Measurements from ENCODE around the gene ATG9B. TPM values are rescaled to one million over a fixed set of nuclear protein-coding genes. Genes with fewer than 3 reads are reported as not detected.
"Not testable (repeated sequence)": the region's sequence is repeated elsewhere in the genome, so short reads cannot be mapped to it uniquely, and the experiment has no call there.

ATG9B gene
- total RNA-seq, 1 experiment from 2014 or later = 0.98 TPM

DNA sequence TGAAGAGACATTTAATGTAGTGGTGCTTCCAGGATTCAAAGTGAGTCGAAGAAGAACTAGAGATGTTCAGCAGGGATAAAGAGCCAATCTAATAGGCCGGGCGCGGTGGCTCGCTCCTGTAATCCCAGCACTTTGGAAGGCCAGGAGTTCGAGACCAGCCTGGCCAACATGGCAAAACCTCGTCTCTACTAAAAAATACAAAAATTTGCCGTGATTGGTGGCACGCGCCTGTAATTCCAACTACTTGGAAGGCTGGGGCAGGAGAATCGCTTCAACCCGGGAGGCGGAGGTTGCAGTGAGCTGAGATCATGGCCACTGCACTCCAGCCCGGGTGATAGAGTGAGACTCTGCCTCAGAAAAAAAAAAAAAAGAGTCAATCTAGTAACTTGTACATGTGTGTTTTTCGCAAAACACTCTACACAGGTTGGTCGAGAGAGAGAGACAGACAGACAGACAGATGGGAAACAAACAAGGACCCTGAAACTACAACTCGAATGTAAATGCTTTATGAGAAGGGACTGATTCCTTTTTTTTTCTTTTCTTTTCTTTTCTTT, 4.7 kb upstream of the ATG9B start:
- Histone ChIP-seq H3K27ac (ENCODE audit: low read length) (peak overlapping the region; percentile 90), H3K9me3 (ENCODE audit: control insufficient read depth, insufficient read depth, low read depth, low read length) (no peaks in the 10 kb centered on the region), H3K36me3 (ENCODE audit: control insufficient read depth, insufficient read depth, low read length) (no peaks in the 10 kb centered on the region), H3K27me3 (ENCODE audit: control insufficient read depth, insufficient read depth, low read length) (no peaks in the 10 kb centered on the region), H3K4me3 (ENCODE audit: low read depth in 2 of 2, low read length in 2 of 2) (peak overlapping the region; percentile 73 to 79), H3K4me1 (ENCODE audit: control insufficient read depth, insufficient read depth, low read length) (no peaks in the 10 kb centered on the region; the same call in none of the 2 replicates)
- no peak for ATAC-seq
- no peak for DNase-seq (ENCODE audit: low read depth, low spot score)
- no TSS peak for BruUV-seq (replicated peaks)
- TF ChIP-seq SIN3A (IDR thresholded peaks at IDR 0.05; ENCODE audit: borderline replicate concordance, insufficient read depth, low read depth, low read length) = no peak
- TF ChIP-seq, protein P1, sequence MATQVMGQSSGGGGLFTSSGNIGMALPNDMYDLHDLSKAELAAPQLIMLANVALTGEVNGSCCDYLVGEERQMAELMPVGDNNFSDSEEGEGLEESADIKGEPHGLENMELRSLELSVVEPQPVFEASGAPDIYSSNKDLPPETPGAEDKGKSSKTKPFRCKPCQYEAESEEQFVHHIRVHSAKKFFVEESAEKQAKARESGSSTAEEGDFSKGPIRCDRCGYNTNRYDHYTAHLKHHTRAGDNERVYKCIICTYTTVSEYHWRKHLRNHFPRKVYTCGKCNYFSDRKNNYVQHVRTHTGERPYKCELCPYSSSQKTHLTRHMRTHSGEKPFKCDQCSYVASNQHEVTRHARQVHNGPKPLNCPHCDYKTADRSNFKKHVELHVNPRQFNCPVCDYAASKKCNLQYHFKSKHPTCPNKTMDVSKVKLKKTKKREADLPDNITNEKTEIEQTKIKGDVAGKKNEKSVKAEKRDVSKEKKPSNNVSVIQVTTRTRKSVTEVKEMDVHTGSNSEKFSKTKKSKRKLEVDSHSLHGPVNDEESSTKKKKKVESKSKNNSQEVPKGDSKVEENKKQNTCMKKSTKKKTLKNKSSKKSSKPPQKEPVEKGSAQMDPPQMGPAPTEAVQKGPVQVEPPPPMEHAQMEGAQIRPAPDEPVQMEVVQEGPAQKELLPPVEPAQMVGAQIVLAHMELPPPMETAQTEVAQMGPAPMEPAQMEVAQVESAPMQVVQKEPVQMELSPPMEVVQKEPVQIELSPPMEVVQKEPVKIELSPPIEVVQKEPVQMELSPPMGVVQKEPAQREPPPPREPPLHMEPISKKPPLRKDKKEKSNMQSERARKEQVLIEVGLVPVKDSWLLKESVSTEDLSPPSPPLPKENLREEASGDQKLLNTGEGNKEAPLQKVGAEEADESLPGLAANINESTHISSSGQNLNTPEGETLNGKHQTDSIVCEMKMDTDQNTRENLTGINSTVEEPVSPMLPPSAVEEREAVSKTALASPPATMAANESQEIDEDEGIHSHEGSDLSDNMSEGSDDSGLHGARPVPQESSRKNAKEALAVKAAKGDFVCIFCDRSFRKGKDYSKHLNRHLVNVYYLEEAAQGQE (IDR thresholded peaks at IDR 0.05; ENCODE audit: insufficient read depth in 1 of 2, low read depth in 2 of 2, low read length in 1 of 2) = no peak
- TF ChIP-seq POLR2AphosphoS5 (IDR thresholded peaks at IDR 0.05; ENCODE audit: low read depth, low read length) = no peak
- no peak for TF ChIP-seq TCF7L2 (IDR thresholded peaks at IDR 0.05; ENCODE audit: low read depth, low read length)
- TF ChIP-seq, protein P2, sequence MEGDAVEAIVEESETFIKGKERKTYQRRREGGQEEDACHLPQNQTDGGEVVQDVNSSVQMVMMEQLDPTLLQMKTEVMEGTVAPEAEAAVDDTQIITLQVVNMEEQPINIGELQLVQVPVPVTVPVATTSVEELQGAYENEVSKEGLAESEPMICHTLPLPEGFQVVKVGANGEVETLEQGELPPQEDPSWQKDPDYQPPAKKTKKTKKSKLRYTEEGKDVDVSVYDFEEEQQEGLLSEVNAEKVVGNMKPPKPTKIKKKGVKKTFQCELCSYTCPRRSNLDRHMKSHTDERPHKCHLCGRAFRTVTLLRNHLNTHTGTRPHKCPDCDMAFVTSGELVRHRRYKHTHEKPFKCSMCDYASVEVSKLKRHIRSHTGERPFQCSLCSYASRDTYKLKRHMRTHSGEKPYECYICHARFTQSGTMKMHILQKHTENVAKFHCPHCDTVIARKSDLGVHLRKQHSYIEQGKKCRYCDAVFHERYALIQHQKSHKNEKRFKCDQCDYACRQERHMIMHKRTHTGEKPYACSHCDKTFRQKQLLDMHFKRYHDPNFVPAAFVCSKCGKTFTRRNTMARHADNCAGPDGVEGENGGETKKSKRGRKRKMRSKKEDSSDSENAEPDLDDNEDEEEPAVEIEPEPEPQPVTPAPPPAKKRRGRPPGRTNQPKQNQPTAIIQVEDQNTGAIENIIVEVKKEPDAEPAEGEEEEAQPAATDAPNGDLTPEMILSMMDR (IDR thresholded peaks at IDR 0.05) = no peak
- intact Hi-C loops (cut with micrococcal nuclease; ENCODE audit: unreplicated experiment) (no loop called here), in situ Hi-C loops (cut with HindIII; ENCODE audit: low pct_unique_long_range_greater_than_20kb, low sequenced_read_pairs) (no loop called here)
- POLR2A ChIA-PET = interaction anchor here (0.7 kb wide), 1 partner anchor 32 kb away, joined by 4 read pairs; no protein-coding TSS in a partner anchor
- CTCF ChIA-PET = interaction anchor here (0.5 to 1.5 kb wide), 4 partner anchors 37 to 85 kb away, joined by 3 to 7 read pairs (median 3); no protein-coding TSS in a partner anchor

DNA sequence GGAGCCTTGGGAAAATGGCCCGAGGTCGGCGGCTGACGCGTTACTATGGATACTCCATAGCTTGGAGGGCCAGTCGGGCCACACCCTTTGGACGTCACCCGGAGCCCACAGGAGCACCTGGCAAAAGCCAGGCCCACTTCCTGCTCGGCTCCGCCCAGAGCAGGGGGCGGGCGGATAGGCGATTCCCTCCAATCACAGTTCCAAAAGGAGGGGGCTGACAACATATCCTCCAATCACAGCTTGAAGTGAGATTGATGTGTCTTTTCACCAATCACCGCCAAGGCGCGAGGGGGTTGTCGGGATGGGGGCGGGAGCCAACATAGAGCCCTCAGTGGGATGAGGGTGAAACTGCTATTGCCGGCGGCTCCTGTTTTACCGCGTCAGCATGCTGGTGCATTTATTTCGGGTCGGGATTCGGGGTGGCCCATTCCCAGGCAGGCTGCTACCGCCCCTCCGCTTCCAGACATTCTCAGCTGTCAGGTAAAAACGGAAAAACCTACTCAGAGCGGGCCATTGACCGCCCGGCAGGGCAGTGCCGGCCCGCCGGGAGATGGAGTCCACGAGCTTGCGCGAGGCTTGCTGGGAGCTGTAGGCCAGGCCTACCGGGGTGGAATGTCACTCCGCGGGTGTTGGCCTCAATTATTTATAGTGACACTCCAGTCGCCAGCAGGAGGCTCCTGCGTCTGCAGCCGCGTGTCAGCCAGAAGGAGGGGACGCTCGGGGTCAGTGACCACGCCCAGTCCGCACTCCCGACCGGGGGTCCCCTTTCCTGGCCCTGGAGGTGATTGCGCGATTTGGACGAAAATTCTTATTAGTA, 4.0 kb upstream of the ATG9B start, which contains the start of gene ABCB8:
Gene ABCB8, plus strand, starts transcription at position 320 of the 817 bp plus-strand sequence. Its CDS starts 66 bp downstream, at position 386.
- Histone ChIP-seq H3K4me3 (ENCODE audit: low read depth in 2 of 2, low read length in 2 of 2) (peak within 1 kb of the TSS; percentile 73 to 79), H3K27ac (ENCODE audit: low read length) (peak within 1 kb of the TSS; percentile 90), H3K9me3 (ENCODE audit: control insufficient read depth, insufficient read depth, low read depth, low read length) (no peaks in the 10 kb centered on the region), H3K36me3 (ENCODE audit: control insufficient read depth, insufficient read depth, low read length) (no peaks in the 10 kb centered on the region), H3K27me3 (ENCODE audit: control insufficient read depth, insufficient read depth, low read length) (no peaks in the 10 kb centered on the region), H3K4me1 (ENCODE audit: control insufficient read depth, insufficient read depth, low read length) (no peaks in the 10 kb centered on the region; the same call in none of the 2 replicates)
- TSS peak; percentile 88 for BruUV-seq (replicated peaks)
- ChIA-PET CTCF (interaction anchor here (0.5 to 1.5 kb wide), 9 partner anchors 9 to 85 kb away, joined by 3 to 9 read pairs (median 4); no protein-coding TSS in a partner anchor), POLR2A (interaction anchor here (0.6 to 1.0 kb wide), 4 partner anchors 9 to 71 kb away, joined by 3 to 10 read pairs (median 6); no protein-coding TSS in a partner anchor)
- in situ Hi-C loops (cut with HindIII; ENCODE audit: low pct_unique_long_range_greater_than_20kb, low sequenced_read_pairs) = no loop called here
- ATAC-seq = peak; percentile 96
- intact Hi-C loops (cut with micrococcal nuclease; ENCODE audit: unreplicated experiment) = no loop called here
- DNase-seq (ENCODE audit: low read depth, low spot score) = peak; percentile 100
- peak; percentile 75 for TF ChIP-seq POLR2AphosphoS5 (IDR thresholded peaks at IDR 0.05; ENCODE audit: low read depth, low read length)
- TF ChIP-seq, protein P1 (IDR thresholded peaks at IDR 0.05; ENCODE audit: insufficient read depth in 1 of 2, low read depth in 2 of 2, low read length in 1 of 2) = no peak
- peak; percentile 38; the same call in 1 of the 2 replicates for TF ChIP-seq SIN3A (IDR thresholded peaks at IDR 0.05; ENCODE audit: borderline replicate concordance, insufficient read depth, low read depth, low read length)
- TF ChIP-seq TCF7L2 (IDR thresholded peaks at IDR 0.05; ENCODE audit: low read depth, low read length) = 0 out of 2 replicates have a peak, but pooled peaks have one; percentile 22
- TF ChIP-seq, protein P2 (IDR thresholded peaks at IDR 0.05) = peak; percentile 78; the same call in 1 of the 2 replicates

DNA sequence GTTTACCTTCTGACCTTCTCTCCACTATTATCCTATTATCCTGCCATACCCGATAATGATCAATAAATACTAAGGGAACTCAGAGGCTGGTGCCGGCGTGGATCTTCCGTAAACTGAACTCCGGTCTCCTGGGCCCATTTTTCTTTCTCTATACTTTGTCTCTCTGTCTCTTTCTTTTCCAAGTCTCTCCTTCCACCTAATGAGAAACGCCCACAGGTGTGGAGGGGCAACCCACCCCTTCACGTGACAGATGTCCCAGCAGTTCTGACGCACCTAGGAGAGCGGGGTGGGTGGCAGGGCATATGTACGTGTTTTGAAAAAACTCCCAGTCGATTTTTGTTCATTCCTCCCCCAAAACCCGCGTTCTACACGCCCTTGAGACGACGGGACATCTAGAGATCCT, 3.4 kb upstream of the ATG9B start:
- H3K9me3 ChIP-seq (ENCODE audit: control insufficient read depth, insufficient read depth, low read depth, low read length); DNase-seq (ENCODE audit: low read depth, low spot score); ATAC-seq; H3K36me3 ChIP-seq (ENCODE audit: control insufficient read depth, insufficient read depth, low read length); BruUV-seq (replicated peaks); H3K27me3 ChIP-seq (ENCODE audit: control insufficient read depth, insufficient read depth, low read length); in situ Hi-C loops (cut with HindIII; ENCODE audit: low pct_unique_long_range_greater_than_20kb, low sequenced_read_pairs); intact Hi-C loops (cut with micrococcal nuclease; ENCODE audit: unreplicated experiment); H3K4me1 ChIP-seq (ENCODE audit: control insufficient read depth, insufficient read depth, low read length): not testable (repeated sequence)
- POLR2A ChIA-PET = interaction anchor here (0.6 to 1.0 kb wide), 3 partner anchors 8 to 35 kb away, joined by 3 to 7 read pairs (median 4); no protein-coding TSS in a partner anchor
- Histone ChIP-seq H3K4me3 (ENCODE audit: low read depth in 2 of 2, low read length in 2 of 2) (peak overlapping the region; percentile 73 to 79), H3K27ac (ENCODE audit: low read length) (peak overlapping the region; percentile 60)
- CTCF ChIA-PET = interaction anchor here (0.6 to 1.5 kb wide), 6 partner anchors 9 to 83 kb away, joined by 3 to 9 read pairs (median 4); no protein-coding TSS in a partner anchor

Data from Panc1 (cell line).